ENCODE measurements around the gene CPT2.
"Not testable (repeated sequence)": the region's sequence is repeated elsewhere in the genome, so short reads cannot be mapped to it uniquely, and the experiment has no call there.

Gene CPT2

DNA sequence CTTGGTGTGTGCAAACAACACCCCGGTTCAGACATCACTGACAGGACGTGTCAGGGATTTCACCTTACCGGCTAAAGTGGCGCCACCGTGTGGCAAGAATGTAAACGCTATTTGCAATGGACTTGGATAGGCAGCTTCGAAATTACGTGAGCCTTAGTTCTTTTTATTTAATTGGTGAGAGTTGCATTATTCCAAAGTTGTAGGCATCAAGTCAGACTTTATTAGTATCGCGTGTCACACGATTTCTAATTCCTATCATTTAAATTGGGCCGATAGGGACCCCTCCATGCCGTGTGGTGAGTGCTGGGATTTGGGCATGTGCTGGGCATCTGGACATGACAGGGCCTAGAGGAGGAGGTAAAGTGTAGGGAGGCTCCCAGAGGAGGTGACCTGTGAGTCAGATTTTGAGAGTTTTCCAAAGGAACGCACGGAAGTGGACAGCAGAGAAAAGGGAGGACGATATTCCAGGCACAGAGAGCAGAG is 14.5 kb upstream of the CPT2 start:
- no peak for DNase-seq (ENCODE audit: low spot score)

GRCh38 chr1:53182716-53183094 is 13.9 kb upstream of the CPT2 start:
- DNase-seq (ENCODE audit: low spot score) = no peak

DNA sequence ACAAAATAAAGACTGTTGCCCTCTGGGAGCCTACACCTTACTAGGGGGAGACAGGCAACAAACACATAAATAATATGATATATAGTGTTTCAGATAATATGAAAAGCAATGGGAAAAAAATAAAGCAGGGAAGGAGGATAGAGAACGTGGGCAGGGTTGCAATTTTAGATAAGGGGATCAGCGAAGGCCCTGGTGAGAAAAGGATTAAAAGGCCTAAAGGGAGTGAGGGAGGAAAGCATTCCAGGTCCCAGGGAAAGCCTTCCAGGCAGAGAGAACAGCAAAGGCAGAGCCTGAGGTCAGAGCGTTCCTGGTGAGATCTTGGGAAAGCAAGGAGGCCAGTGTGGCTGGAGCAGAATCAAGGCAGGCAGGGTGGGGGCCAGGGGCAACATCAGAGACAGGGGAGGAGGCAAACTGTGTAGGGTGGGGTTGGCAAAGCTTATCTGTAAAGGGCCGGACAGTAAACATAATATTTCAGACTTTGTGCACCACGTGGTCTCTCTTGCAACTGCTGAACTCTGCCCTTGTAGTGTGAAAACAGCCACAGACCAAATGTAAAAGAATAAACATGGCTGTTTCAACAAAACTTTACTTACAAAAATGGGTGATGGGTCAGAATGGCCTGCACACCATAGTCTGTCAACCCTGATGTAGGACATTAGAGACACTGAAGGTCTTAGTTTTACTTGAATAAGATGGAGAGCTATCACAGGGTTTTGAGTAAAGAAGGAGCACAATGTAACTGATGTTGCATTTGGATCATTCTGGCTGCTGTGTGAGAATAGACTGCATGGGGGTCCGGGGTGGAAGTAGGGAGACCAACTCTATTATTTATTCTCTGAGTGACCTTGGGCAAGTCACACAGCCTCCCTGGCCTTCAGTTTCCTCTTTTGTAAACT is 13.3 kb upstream of the CPT2 start:
- peak; percentile 53 for DNase-seq (ENCODE audit: low spot score)

GRCh38 chr1:53185955-53186297 is 10.7 kb upstream of the CPT2 start:
- not testable (repeated sequence) for DNase-seq (ENCODE audit: low spot score)

GRCh38 chr1:53186533-53186932 is 10.1 kb upstream of the CPT2 start:
- DNase-seq (ENCODE audit: low spot score) = no peak

- DNase-seq (ENCODE audit: low spot score) = no peak
Measured at GRCh38 chr1:53187401-53187800, 9.2 kb upstream of the CPT2 start.

DNA sequence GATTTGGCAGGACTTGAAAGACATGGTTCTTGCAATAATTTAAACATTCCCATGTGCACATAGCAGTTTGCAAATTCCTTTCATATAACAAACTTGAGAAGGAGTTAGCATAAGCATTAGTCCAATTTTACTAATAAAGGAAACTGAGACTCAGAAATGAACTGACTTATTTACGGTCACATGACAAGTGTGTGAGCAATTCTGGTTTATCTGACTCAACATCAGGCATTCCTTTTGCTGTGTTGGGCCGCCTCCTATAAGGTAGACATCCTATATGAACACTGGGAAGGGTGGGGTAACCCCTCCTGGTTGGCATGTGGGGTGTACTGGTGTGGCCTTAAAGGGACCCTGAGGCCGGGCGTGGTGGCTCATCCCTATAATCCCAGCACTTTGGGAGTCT is 8.5 kb upstream of the CPT2 start:
- DNase-seq (ENCODE audit: low spot score) = no peak

DNA sequence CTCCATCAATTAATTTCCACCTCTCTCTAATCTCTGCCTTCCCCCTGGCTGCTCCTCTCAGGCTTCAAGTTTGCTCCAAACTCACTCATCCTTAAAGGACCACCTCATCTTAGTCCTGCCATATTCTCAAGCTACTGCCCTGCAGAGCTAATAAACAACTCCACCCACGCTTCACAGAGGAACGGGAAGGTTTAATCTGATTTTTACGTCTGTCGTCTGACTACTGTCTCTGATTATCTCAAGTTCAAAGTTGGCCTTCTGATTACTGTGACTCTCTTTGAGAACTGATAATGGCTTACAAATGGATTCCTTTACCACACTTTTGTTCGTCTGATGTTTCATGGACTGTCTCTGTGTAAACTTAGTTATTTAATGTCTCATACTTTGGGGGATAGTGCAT is 7.6 kb upstream of the CPT2 start:
- DNase-seq (ENCODE audit: low spot score) = no peak

GRCh38 chr1:53190210-53190611 is 6.4 kb upstream of the CPT2 start:
- no peak for DNase-seq (ENCODE audit: low spot score)

DNA sequence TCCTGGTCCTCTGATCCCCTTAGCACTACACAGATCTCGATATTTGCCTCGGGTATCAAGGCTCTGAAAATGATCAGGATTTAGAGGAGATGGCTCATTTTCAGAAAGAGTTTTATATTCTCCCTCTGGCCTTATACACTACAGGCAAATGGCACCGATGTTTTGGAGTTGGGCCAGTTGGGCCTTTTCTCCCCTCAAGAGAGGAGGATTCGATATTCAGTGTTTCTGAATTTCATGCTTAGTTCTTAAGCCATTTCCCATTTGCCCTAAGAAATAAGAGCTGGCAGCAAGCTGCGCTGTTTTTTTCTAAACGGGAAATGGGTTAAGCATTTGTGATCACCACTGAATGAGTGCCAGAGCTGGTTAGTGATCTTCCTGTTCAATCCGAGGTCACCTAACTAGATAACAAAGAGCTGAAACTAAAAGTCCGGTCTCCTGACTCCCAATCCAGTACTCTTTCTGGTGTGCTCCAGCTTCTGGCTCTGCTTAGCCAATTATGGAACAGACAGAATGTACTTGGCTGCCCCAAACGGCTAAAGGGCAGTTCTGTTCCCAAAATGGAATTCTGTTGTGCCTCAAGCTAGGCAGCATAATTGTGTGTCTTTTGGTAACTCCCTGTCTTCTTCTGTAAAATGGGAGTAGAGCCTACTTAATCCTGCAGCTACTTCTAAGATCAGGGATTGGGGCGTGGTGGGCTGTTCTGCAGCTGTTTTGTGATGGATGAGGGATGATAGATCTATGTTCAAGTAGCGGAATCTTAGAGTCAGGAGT is 1.2 kb upstream of the CPT2 start:
- DNase-seq (ENCODE audit: low spot score) = no peak

- DNase-seq (ENCODE audit: low spot score) = peak; percentile 52
Measured at GRCh38 chr1:53196017-53196484, 573 bp upstream of the CPT2 start.

GRCh38 chr1:53197291-53198200 is 922 bp downstream of the CPT2 start:
- DNase-seq (ENCODE audit: low spot score) = no peak

DNA sequence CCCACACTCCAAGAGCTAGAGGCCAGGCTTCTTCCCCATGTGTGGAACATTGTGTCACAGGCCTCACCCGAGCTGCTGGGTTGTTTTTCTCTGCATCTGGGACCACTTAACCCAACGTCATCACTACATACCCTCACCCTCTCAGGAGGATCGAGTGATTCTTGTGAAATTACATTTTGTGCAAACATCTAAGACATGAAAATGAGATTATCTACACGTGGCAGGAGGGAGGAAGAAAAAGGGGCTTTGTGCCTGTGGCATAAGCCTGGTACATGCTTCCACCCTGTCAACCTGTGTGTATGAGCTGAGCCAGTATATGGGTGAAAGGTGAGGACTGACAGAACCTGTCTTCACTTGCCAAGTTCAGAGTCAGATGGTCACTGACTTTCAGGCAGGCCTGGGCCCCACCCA is 1.6 kb downstream of the CPT2 start:
- DNase-seq (ENCODE audit: low spot score) = no peak

DNA sequence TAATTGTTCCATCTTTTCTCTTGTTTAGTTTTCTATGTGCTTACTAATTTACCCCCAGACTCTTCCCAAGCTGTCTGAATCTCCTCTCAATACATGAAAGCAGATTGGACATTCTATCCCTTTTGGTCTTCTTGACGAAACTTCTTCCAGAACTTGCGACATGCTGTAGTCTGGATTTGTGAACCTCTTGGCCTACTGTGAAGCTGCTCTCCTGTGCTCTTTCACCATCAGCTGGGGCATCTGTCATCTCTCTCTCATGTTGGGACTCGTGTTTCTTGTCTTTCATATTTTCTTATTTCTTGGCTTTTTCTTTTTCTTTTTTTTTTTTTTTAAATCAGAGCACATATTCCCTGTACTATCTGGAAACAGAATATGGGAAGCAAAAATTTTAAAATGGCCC is 6.8 kb downstream of the CPT2 start:
- no peak for DNase-seq (ENCODE audit: low spot score)

DNA sequence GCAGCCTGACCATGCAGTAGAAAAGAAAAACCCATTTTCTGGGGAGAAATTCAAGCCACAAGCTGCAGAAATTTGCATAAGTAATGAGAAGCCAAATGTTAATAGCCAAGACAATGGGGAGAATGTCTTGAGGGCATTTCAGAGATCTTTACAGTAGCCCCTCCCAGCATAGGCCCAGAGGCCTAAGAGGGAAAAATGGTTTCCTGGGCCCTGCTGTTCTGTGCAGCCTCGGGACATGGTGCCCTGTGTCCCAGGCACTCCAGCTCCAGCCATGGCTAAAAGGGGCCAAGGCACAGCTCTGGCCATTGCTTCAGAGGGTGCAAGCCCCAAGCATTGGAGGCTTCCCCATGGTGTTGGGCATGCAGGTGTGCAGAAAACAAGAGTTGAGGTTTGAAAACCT is 8.9 kb downstream of the CPT2 start:
- DNase-seq (ENCODE audit: low spot score) = not testable (repeated sequence)

DNA sequence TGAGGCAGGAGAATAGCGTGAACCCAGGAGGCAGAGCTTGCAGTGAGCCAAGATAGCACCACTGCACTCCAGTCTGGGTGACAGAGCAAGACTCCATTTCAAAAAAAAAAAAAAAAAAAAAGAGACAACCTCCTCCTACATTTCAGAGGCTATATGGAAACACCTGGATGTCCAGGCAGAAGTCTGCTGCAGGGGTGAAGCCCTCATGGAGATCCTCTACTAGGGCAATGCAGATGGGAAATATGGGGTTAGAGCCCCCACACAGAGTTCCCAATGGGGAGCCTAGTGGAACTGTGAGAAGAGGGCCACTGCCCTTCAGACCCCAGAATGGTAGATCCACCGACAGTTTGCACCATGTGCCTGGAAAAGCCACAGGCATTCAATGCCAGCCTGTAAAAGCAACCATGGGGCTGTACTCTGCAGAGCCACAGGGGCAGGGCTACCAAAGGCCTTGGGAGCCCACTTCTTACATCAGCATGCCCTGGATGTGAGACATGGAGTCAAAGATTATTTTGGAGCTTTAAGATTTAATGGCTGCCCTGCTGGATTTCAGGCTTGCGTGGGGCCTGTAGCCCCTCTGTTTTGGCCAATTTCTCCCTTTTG is 9.6 kb downstream of the CPT2 start:
- DNase-seq (ENCODE audit: low spot score) = not testable (repeated sequence)

DNA sequence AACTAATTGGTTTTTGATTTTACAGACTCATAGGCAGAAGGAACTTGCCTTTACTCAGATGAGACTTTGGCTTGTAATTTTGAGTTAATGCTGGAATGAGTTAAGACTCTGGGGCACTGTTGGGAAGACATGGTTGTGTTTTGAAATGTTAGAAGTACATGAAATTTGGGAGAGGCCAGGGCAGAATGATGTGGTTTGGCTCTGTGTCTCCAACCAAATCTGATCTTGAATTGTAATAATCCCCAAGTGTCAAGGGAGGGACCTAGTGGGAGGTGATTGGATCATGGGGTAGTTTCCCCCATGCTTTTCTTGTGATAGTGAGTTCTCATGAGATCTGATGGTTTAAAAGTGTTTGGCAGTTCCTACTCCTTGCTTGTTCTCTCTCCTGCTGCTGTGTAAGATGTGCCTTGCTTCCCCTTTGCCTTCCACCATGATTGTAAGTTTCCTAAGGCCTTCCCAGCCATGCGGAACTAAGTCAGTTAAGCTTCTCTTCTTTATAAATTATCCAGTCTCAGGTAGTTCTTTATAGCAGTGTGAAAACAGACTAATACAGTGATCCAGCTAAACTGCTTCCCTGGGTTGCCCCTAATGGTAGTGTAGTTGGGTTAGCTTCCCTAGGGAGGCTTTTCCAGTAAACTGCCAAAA is 10.2 kb downstream of the CPT2 start:
- DNase-seq (ENCODE audit: low spot score) = no peak

GRCh38 chr1:53207726-53208125 is 11.1 kb downstream of the CPT2 start:
- no peak for DNase-seq (ENCODE audit: low spot score)

DNA sequence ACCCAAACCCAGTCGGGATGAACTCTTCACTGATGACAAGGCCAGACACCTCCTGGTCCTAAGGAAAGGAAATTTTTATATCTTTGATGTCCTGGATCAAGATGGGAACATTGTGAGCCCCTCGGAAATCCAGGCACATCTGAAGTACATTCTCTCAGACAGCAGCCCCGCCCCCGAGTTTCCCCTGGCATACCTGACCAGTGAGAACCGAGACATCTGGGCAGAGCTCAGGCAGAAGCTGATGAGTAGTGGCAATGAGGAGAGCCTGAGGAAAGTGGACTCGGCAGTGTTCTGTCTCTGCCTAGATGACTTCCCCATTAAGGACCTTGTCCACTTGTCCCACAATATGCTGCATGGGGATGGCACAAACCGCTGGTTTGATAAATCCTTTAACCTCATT is 13.7 kb downstream of the CPT2 start:
- DNase-seq (ENCODE audit: low spot score) = no peak

- DNase-seq (ENCODE audit: low spot score) = no peak
Measured at GRCh38 chr1:53210954-53211353, 14.3 kb downstream of the CPT2 start.

- DNase-seq (ENCODE audit: low spot score) = no peak
Measured at GRCh38 chr1:53214376-53214940, 17.8 kb downstream of the CPT2 start.
